H9 (cell line): Measurements from ENCODE around the gene ELF3. TPM values are rescaled to one million over a fixed set of nuclear protein-coding genes. Genes with fewer than 3 reads are reported as not detected.

Experiments used
- DNase-seq: peaks from one replicate; pipeline ENCODE4 v3.0.0-alpha.2; 2017
- H2AFZ ChIP-seq: one replicate; pipeline ENCODE4 v1.6.1; 2013; ENCODE audit warnings: mild to moderate bottlenecking, low read length, control low read depth, moderate library complexity
- H2AK5ac ChIP-seq: 2 replicates; pipeline ENCODE4 v1.6.1; 2013; ENCODE audit warnings: low read length, control low read depth, mixed read lengths; ENCODE audit not compliant: insufficient read length
- H2BK120ac ChIP-seq: one replicate; pipeline ENCODE4 v1.6.1; 2013; ENCODE audit warnings: low read depth, mild to moderate bottlenecking, low read length, control low read depth, inconsistent platforms; ENCODE audit not compliant: poor library complexity, severe bottlenecking
- H2BK12ac ChIP-seq: 2 replicates; pipeline ENCODE4 v1.6.1; 2013; ENCODE audit warnings: low read length, control low read depth, mixed read lengths, low read depth; ENCODE audit not compliant: insufficient read length
- H2BK15ac ChIP-seq: 2 replicates; pipeline ENCODE4 v1.6.1; 2013; ENCODE audit warnings: low read depth, low read length, control low read depth
- H2BK20ac ChIP-seq: one replicate; pipeline ENCODE4 v1.6.1; 2013; ENCODE audit warnings: low read depth, mild to moderate bottlenecking, low read length, control low read depth, inconsistent platforms; ENCODE audit not compliant: poor library complexity, severe bottlenecking
- H2BK5ac ChIP-seq: 2 replicates; pipeline ENCODE4 v1.6.1; 2013; ENCODE audit warnings: low read length, control low read depth, mixed read lengths; ENCODE audit not compliant: insufficient read length
- H3K14ac ChIP-seq: 2 replicates; pipeline ENCODE4 v1.6.1; 2013; ENCODE audit warnings: low read length, control low read depth; ENCODE audit not compliant: insufficient read depth
- H3K18ac ChIP-seq: 2 replicates; pipeline ENCODE4 v1.6.1; 2013; ENCODE audit warnings: low read depth, mild to moderate bottlenecking, mixed read lengths, low read length, control low read depth; ENCODE audit not compliant: insufficient read length
- H3K23ac ChIP-seq: 2 replicates; pipeline ENCODE4 v1.6.1; 2013; ENCODE audit warnings: low read length, control low read depth, mixed read lengths, low read depth; ENCODE audit not compliant: insufficient read length
- H3K23me2 ChIP-seq: 2 replicates; pipeline ENCODE4 v1.6.1; 2013; ENCODE audit warnings: low read depth, mild to moderate bottlenecking, mixed read lengths, low read length, control low read depth; ENCODE audit not compliant: insufficient read length, poor library complexity, severe bottlenecking
- H3K27ac ChIP-seq: 2 replicates; pipeline ENCODE4 v1.5.1; 2013; ENCODE audit warnings: low read length, control low read depth, mixed read lengths, low read depth; ENCODE audit not compliant: insufficient read length
- H3K27me3 ChIP-seq: 2 replicates; pipeline ENCODE4 v1.6.1; 2013; ENCODE audit warnings: low read length, control low read depth, inconsistent platforms; ENCODE audit not compliant: insufficient read depth
- H3K4ac ChIP-seq: 2 replicates; pipeline ENCODE4 v1.6.1; 2013; ENCODE audit warnings: low read depth, mild to moderate bottlenecking, control low read depth, inconsistent platforms, low read length, moderate library complexity
- H3K4me1 ChIP-seq: 2 replicates; pipeline ENCODE4 v1.6.1; 2013; ENCODE audit warnings: low read length, control low read depth, inconsistent platforms; ENCODE audit not compliant: insufficient read depth
- H3K4me2 ChIP-seq: 2 replicates; pipeline ENCODE4 v1.6.1; 2013; ENCODE audit warnings: low read length, control low read depth, mixed read lengths; ENCODE audit not compliant: insufficient read length, insufficient read depth
- H3K56ac ChIP-seq: 2 replicates; pipeline ENCODE4 v1.6.1; 2013; ENCODE audit warnings: low read depth, mild to moderate bottlenecking, mixed read lengths, low read length, control low read depth; ENCODE audit not compliant: insufficient read length
- H3K79me1 ChIP-seq: 2 replicates; pipeline ENCODE4 v1.6.1; 2013; ENCODE audit warnings: low read depth, mild to moderate bottlenecking, moderate library complexity, low read length, control low read depth, inconsistent platforms; ENCODE audit not compliant: insufficient read depth, poor library complexity, severe bottlenecking
- H3K79me2 ChIP-seq: 2 replicates; pipeline ENCODE4 v1.6.1; 2013; ENCODE audit warnings: low read length, control low read depth, inconsistent platforms; ENCODE audit not compliant: insufficient read depth
- H3K9ac ChIP-seq: 2 replicates; pipeline ENCODE4 v1.6.1; 2013; ENCODE audit warnings: low read length, control low read depth, mixed read lengths; ENCODE audit not compliant: insufficient read length; ENCODE audit errors: extremely low read depth
- H3K9me3 ChIP-seq: one replicate; pipeline ENCODE4 v1.6.1; 2013; ENCODE audit warnings: low read depth, low read length, inconsistent platforms; ENCODE audit not compliant: control insufficient read depth
- H3T11ph ChIP-seq: one replicate; pipeline ENCODE4 v1.6.1; 2013; ENCODE audit warnings: mild to moderate bottlenecking, low read length, control low read depth, inconsistent platforms
- H4K20me1 ChIP-seq: one replicate; pipeline ENCODE4 v1.6.1; 2013; ENCODE audit not compliant: control insufficient read depth, insufficient read length, insufficient read depth
- H4K5ac ChIP-seq: 2 replicates; pipeline ENCODE4 v1.6.1; 2013; ENCODE audit warnings: low read depth, mild to moderate bottlenecking, mixed read lengths, low read length, control low read depth; ENCODE audit not compliant: insufficient read length
- H4K8ac ChIP-seq: replicated peaks from 2 replicates; pipeline ENCODE4 v1.6.1; 2013; ENCODE audit warnings: low read length, control low read depth, mixed read lengths, low read depth; ENCODE audit not compliant: insufficient read length
- H4K91ac ChIP-seq: 2 replicates; pipeline ENCODE4 v1.6.1; 2013; ENCODE audit warnings: low read depth, mild to moderate bottlenecking, moderate library complexity, mixed read lengths, low read length, control low read depth; ENCODE audit not compliant: insufficient read length
- H3K27ac Mint-ChIP-seq, 3 experiments: 2 replicates in 2 of 3; 3 replicates in 1 of 3; pipeline ENCODE4 v1.8.0; 2020 to 2021; ENCODE audit warnings: mixed read lengths in 3 of 3, mild to moderate bottlenecking in 1 of 3, moderate library complexity in 1 of 3
- H3K27me3 Mint-ChIP-seq: 2 replicates; pipeline ENCODE4 v1.8.0; 2021; ENCODE audit warnings: low read depth, mild to moderate bottlenecking, moderate library complexity, mixed read lengths
- H3K36me3 Mint-ChIP-seq, 3 experiments: 2 replicates in 2 of 3; 3 replicates in 1 of 3; pipeline ENCODE4 v1.8.0; 2020 to 2021; ENCODE audit warnings: low read depth in 3 of 3, mixed read lengths in 3 of 3; ENCODE audit not compliant: insufficient read depth in 1 of 3
- H3K4me1 Mint-ChIP-seq, 2 experiments: 2 replicates each; pipeline ENCODE4 v1.8.0; 2020; ENCODE audit warnings: mixed read lengths in 2 of 2
- H3K4me3 Mint-ChIP-seq, 2 experiments: 2 replicates in 1 of 2; 3 replicates in 1 of 2; pipeline ENCODE4 v1.8.0; 2020 to 2021; ENCODE audit warnings: mild to moderate bottlenecking in 2 of 2, mixed read lengths in 2 of 2, moderate library complexity in 1 of 2
- H3K9me3 Mint-ChIP-seq, 2 experiments: 2 replicates in 1 of 2; 3 replicates in 1 of 2; pipeline ENCODE4 v1.8.0; 2020; ENCODE audit warnings: mild to moderate bottlenecking in 2 of 2, mixed read lengths in 2 of 2, moderate library complexity in 1 of 2
- CTCF ChIP-seq: fragments of 200-600 bp; sonication (generic); conservative IDR thresholded peaks from 3 replicates; pipeline ENCODE4 v1.8.0; 2021; ENCODE audit warnings: antibody characterized with exemption, mild to moderate bottlenecking
- WGBS: extraction: QIAGEN DNeasy Blood & Tissue Kit; methylation state at CpG from one replicate; pipeline ENCODE4 v1.1.7; 2013; ENCODE audit warnings: missing lambda C conversion rate, low lambda C conversion rate, mixed read lengths; ENCODE audit not compliant: insufficient read length; ENCODE audit errors: extremely low coverage; 5-methylcytosine and 5-hydroxymethylcytosine counted together
- total RNA-seq: library from RNA; stranded (reverse); gene quantifications from 2 replicates; pipeline ENCODE4 v1.2.1, GENCODE V29; 2021

Gene ELF3
- total RNA-seq, 1 experiment from 2014 or later = 10.4 TPM

- no peak overlapping the region for H3T11ph ChIP-seq
- H2BK20ac ChIP-seq = no peak overlapping the region
- no peak overlapping the region for H3K9ac ChIP-seq
- peaks cover 11% of the 10 kb centered on the region for H3K27me3 Mint-ChIP-seq
- H3K23me2 ChIP-seq = peaks cover 9% of the 10 kb centered on the region
- H3K4me1 ChIP-seq = no peaks in the 10 kb centered on the region; the same call in 1 of the 2 replicates
- no peak overlapping the region for H3K27ac ChIP-seq
- H3K18ac ChIP-seq = no peak overlapping the region
- peaks cover 7% of the 10 kb centered on the region; the same call in 1 of the 2 replicates for H3K79me2 ChIP-seq
- no peak for DNase-seq
- no peak overlapping the region for H2BK120ac ChIP-seq
- H2AFZ ChIP-seq = peak overlapping the region; percentile 9
- no peak overlapping the region for H3K27ac Mint-ChIP-seq
- H3K79me1 ChIP-seq = peaks cover 3% of the 10 kb centered on the region
- H3K4ac ChIP-seq = no peak overlapping the region
- no peak for TF ChIP-seq CTCF
- no peak overlapping the region for H2BK12ac ChIP-seq
- peaks cover 18 to 21% of the 10 kb centered on the region in 2 experiments for H3K4me1 Mint-ChIP-seq
- no peak overlapping the region for H2BK15ac ChIP-seq
- H3K27me3 ChIP-seq = no peaks in the 10 kb centered on the region; the same call in 1 of the 2 replicates
- H3K56ac ChIP-seq = no peak overlapping the region
- no peak overlapping the region for H3K23ac ChIP-seq
- H3K14ac ChIP-seq = no peak overlapping the region
- H3K9me3 Mint-ChIP-seq = no peaks in the 10 kb centered on the region
- H4K20me1 ChIP-seq = no peaks in the 10 kb centered on the region
- peak overlapping the region; percentile 84 to 95 for H3K4me3 Mint-ChIP-seq
- no CpG with 5 or more reads among the region's 31 CpGs for WGBS
- H3K36me3 Mint-ChIP-seq = peaks cover 0 to 8% (median 5%) of the 10 kb centered on the region in 3 experiments; a peak in 3 of 7 replicates
- H4K8ac ChIP-seq = no peak overlapping the region
- no peak overlapping the region for H2AK5ac ChIP-seq
- no peak overlapping the region for H2BK5ac ChIP-seq
- H4K5ac ChIP-seq = no peak overlapping the region
- peak overlapping the region; percentile 73 for H3K4me2 ChIP-seq
- H4K91ac ChIP-seq = no peak overlapping the region
- no peaks in the 10 kb centered on the region for H3K9me3 ChIP-seq
Observed at GRCh38 chr1:201982082-201982622, 28.2 kb upstream of the ELF3 start.
